ENCODE measurements around the gene AGPAT3.

AGPAT3 gene

GRCh38 chr21:43924421-43925095 is 59.5 kb downstream of the AGPAT3 start:
- DNase-seq (ENCODE audit: low spot score): no peak

GRCh38 chr21:43925096-43925481 is 60.1 kb downstream of the AGPAT3 start:
- DNase-seq (ENCODE audit: low spot score): no peak

- no peak for DNase-seq (ENCODE audit: low spot score)
These were observed 60.6 kb downstream of the AGPAT3 start for GRCh38 chr21:43925609-43926008.

GRCh38 chr21:43926196-43926595 is 61.2 kb downstream of the AGPAT3 start:
- no peak for DNase-seq (ENCODE audit: low spot score)

GRCh38 chr21:43927591-43928221 is 62.7 kb downstream of the AGPAT3 start:
- no peak for DNase-seq (ENCODE audit: low spot score)

GRCh38 chr21:43928222-43929125 is 63.5 kb downstream of the AGPAT3 start:
- no peak for DNase-seq (ENCODE audit: low spot score)

GRCh38 chr21:43929217-43929971 is 64.4 kb downstream of the AGPAT3 start:
- no peak for DNase-seq (ENCODE audit: low spot score)

- DNase-seq (ENCODE audit: low spot score): no peak
These were observed 65.2 kb downstream of the AGPAT3 start for GRCh38 chr21:43930074-43930847.

GRCh38 chr21:43930848-43931375 is 65.9 kb downstream of the AGPAT3 start:
- DNase-seq (ENCODE audit: low spot score): no peak

GRCh38 chr21:43931489-43931888 is 66.5 kb downstream of the AGPAT3 start:
- DNase-seq (ENCODE audit: low spot score): no peak

- DNase-seq (ENCODE audit: low spot score): no peak
These were observed 67.0 kb downstream of the AGPAT3 start for GRCh38 chr21:43932005-43932404.

- DNase-seq (ENCODE audit: low spot score): no peak
These were observed 68.2 kb downstream of the AGPAT3 start for GRCh38 chr21:43933199-43933598.

- no peak for DNase-seq (ENCODE audit: low spot score)
These were observed 68.7 kb downstream of the AGPAT3 start for GRCh38 chr21:43933680-43934079.

- DNase-seq (ENCODE audit: low spot score): no peak
These were observed 69.1 kb downstream of the AGPAT3 start for GRCh38 chr21:43934116-43934515.

- DNase-seq (ENCODE audit: low spot score): no peak
These were observed 70.0 kb downstream of the AGPAT3 start for GRCh38 chr21:43934716-43935705.

GRCh38 chr21:43935711-43936110 is 70.7 kb downstream of the AGPAT3 start:
- no peak for DNase-seq (ENCODE audit: low spot score)

- DNase-seq (ENCODE audit: low spot score): peak; percentile 31
These were observed 71.4 kb downstream of the AGPAT3 start for GRCh38 chr21:43936247-43936967.

GRCh38 chr21:43937051-43937832 is 72.2 kb downstream of the AGPAT3 start:
- no peak for DNase-seq (ENCODE audit: low spot score)
